SK-N-MC (cell line): ENCODE measurements around the gene PLA2G2E.

Experiments used
- EZH2 ChIP-seq: fragments of 200-600 bp; sonication (generic); IDR thresholded peaks from one replicate; pipeline ENCODE4 v1.6.1; 2017; ENCODE audit warnings: antibody characterized with exemption
- POLR2AphosphoS5 ChIP-seq: IDR thresholded peaks from 2 replicates; pipeline ENCODE4 v1.6.1; 2012; ENCODE audit warnings: mild to moderate bottlenecking, low read depth, low read length, borderline replicate concordance

DNA sequence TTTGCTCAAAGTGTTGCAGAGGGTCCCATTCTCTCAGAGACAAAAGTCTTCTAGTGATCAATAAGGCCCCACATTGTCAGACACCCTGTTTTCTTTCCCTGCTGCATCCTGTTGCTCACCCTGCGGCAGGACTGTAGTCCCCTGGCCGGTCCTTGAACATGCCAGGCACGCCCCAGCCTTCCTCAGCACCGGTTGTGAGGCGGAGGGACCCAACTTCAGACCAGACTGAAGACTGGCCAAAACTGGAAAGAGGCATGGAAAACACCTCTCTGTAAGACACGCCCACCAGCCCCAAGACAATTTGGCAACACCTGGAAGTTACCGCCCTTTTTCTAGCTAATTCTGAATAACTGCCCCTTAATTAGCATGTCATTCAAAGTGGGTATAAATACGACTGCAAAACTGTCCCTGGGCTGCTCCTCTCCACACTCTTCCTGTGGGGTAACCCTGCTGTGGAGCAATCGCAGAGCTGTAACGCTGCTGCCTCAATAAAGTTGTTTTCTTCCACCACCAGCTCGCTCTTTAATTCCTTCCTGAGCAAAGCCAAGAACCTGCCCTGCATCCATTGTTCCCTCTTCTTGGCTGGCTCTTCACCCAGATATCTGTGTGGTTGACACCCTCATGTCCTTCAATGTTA lies 32.2 kb upstream of the PLA2G2E start:
- TF ChIP-seq POLR2AphosphoS5 (no peak), EZH2 (no peak)
